Mesenchymal stem cell (in vitro differentiated cells and primary cell): ENCODE measurements around the gene MCOLN1.

ENCODE experiments used
- DNase-seq: peaks from one replicate; pipeline ENCODE4 v3.0.0-alpha.2; 2013
- H2AFZ ChIP-seq: one replicate; pipeline ENCODE4 v1.6.1; 2013; ENCODE audit warnings: low read depth, mild to moderate bottlenecking, control low read depth, inconsistent platforms, low read length, moderate library complexity
- H2AK5ac ChIP-seq: 2 replicates; pipeline ENCODE4 v1.6.1; 2013; ENCODE audit warnings: low read length, moderate library complexity, mild to moderate bottlenecking, inconsistent platforms; ENCODE audit not compliant: severe bottlenecking
- H2BK120ac ChIP-seq: one replicate; pipeline ENCODE4 v1.6.1; 2013; ENCODE audit warnings: low read depth, mild to moderate bottlenecking, inconsistent platforms, low read length, moderate library complexity
- H2BK12ac ChIP-seq, 2 experiments: one replicate each; pipeline ENCODE4 v1.6.1; 2013; ENCODE audit warnings: inconsistent platforms in 2 of 2, low read length in 2 of 2, mild to moderate bottlenecking in 2 of 2, moderate library complexity in 2 of 2, control low read depth in 1 of 2
- H2BK15ac ChIP-seq: one replicate; pipeline ENCODE4 v1.6.1; 2013; ENCODE audit warnings: mild to moderate bottlenecking, low read depth, inconsistent platforms; ENCODE audit not compliant: poor library complexity, severe bottlenecking
- H2BK5ac ChIP-seq: 2 replicates; pipeline ENCODE4 v1.6.1; 2013; ENCODE audit warnings: low read depth, mild to moderate bottlenecking, low read length, control low read depth, inconsistent platforms; ENCODE audit not compliant: poor library complexity, severe bottlenecking
- H3K14ac ChIP-seq, 2 experiments: one replicate each; pipeline ENCODE4 v1.6.1; 2013; ENCODE audit warnings: inconsistent platforms in 2 of 2, low read length in 2 of 2, control low read depth in 1 of 2, mild to moderate bottlenecking in 1 of 2, moderate library complexity in 1 of 2
- H3K18ac ChIP-seq, 2 experiments: one replicate each; pipeline ENCODE4 v1.6.1; 2013; ENCODE audit warnings: inconsistent platforms in 2 of 2, low read length in 2 of 2, control low read depth in 1 of 2, low read depth in 1 of 2, mild to moderate bottlenecking in 1 of 2
- H3K23ac ChIP-seq, 2 experiments: one replicate each; pipeline ENCODE4 v1.6.1; 2013; ENCODE audit warnings: inconsistent platforms in 2 of 2, low read length in 2 of 2, mild to moderate bottlenecking in 2 of 2, moderate library complexity in 2 of 2, control low read depth in 1 of 2
- H3K27ac ChIP-seq: 2 replicates; pipeline ENCODE4 v1.5.1; 2013; ENCODE audit warnings: mild to moderate bottlenecking, moderate library complexity, low read length, control low read depth, inconsistent platforms; ENCODE audit not compliant: poor library complexity, severe bottlenecking
- H3K27me3 ChIP-seq, 2 experiments: 2 replicates each; pipeline versions ENCODE4 v1.6.1 to v1.7.0; 2013; ENCODE audit warnings: low read length in 2 of 2, mild to moderate bottlenecking in 2 of 2, moderate library complexity in 2 of 2, control low read depth in 1 of 2, inconsistent platforms in 1 of 2; ENCODE audit not compliant: control insufficient read depth in 1 of 2, insufficient read depth in 1 of 2
- H3K36me3 ChIP-seq, 2 experiments: 2 replicates each; pipeline versions ENCODE4 v1.6.1 to v1.7.0; 2013; ENCODE audit warnings: low read length in 2 of 2, control low read depth in 1 of 2, inconsistent platforms in 1 of 2, low read depth in 1 of 2, mild to moderate bottlenecking in 1 of 2; ENCODE audit not compliant: insufficient read depth in 2 of 2, control insufficient read depth in 1 of 2
- H3K4ac ChIP-seq, 2 experiments: one replicate each; pipeline ENCODE4 v1.6.1; 2013; ENCODE audit warnings: inconsistent platforms in 2 of 2, low read length in 2 of 2, mild to moderate bottlenecking in 2 of 2, moderate library complexity in 2 of 2, control low read depth in 1 of 2, low read depth in 1 of 2
- H3K4me1 ChIP-seq: 2 replicates; pipeline ENCODE4 v1.6.1; 2013; ENCODE audit warnings: low read depth, low read length, control low read depth; ENCODE audit not compliant: control insufficient read depth, insufficient read depth
- H3K4me2 ChIP-seq: 2 replicates; pipeline ENCODE4 v1.6.1; 2013; ENCODE audit warnings: low read length, mild to moderate bottlenecking, inconsistent platforms; ENCODE audit not compliant: poor library complexity, severe bottlenecking
- H3K4me3 ChIP-seq, 2 experiments: 2 replicates each; pipeline versions ENCODE4 v1.5.1 to v1.7.0; 2013; ENCODE audit warnings: low read length in 2 of 2, mild to moderate bottlenecking in 2 of 2, control low read depth in 1 of 2, low read depth in 1 of 2; ENCODE audit not compliant: insufficient read depth in 1 of 2
- H3K79me1 ChIP-seq: replicated peaks from 2 replicates; pipeline ENCODE4 v1.6.1; 2013; ENCODE audit warnings: mild to moderate bottlenecking, control low read depth, low read length, inconsistent platforms; ENCODE audit not compliant: poor library complexity, severe bottlenecking
- H3K9ac ChIP-seq: 2 replicates; pipeline ENCODE4 v1.7.0; 2013; ENCODE audit warnings: mild to moderate bottlenecking, low read length, moderate library complexity
- H3K9me3 ChIP-seq: 2 replicates; pipeline ENCODE4 v1.7.0; 2013; ENCODE audit warnings: mild to moderate bottlenecking, low read length; ENCODE audit not compliant: control insufficient read depth
- H4K8ac ChIP-seq: one replicate; pipeline ENCODE4 v1.6.1; 2013; ENCODE audit warnings: inconsistent platforms, mild to moderate bottlenecking, low read length, moderate library complexity
- H4K91ac ChIP-seq: one replicate; pipeline ENCODE4 v1.6.1; 2013; ENCODE audit warnings: mild to moderate bottlenecking, low read length, inconsistent platforms
- WGBS: methylation state at CpG from one replicate; pipeline ENCODE4 v1.1.7; 2013; ENCODE audit warnings: mixed read lengths; 5-methylcytosine and 5-hydroxymethylcytosine counted together

Gene MCOLN1

GRCh38 chr19:7556696-7557315 is 34.4 kb downstream of the MCOLN1 start:
- H3K4me1 ChIP-seq: no peaks in the 10 kb centered on the region
- no peaks in the 10 kb centered on the region for H3K27me3 ChIP-seq
- H3K14ac ChIP-seq: no peak overlapping the region
- H3K27ac ChIP-seq: no peak overlapping the region
- H4K91ac ChIP-seq: no peak overlapping the region
- no peak overlapping the region for H2BK120ac ChIP-seq
- no peaks in the 10 kb centered on the region for H3K9me3 ChIP-seq
- H3K36me3 ChIP-seq: peaks cover 80 to 89% of the 10 kb centered on the region in 2 experiments
- H2BK5ac ChIP-seq: no peak overlapping the region
- no peak overlapping the region for H3K4me2 ChIP-seq
- H2BK12ac ChIP-seq: no peak overlapping the region
- H2AK5ac ChIP-seq: no peak overlapping the region
- H3K4me3 ChIP-seq: no peak overlapping the region
- 98% methylated on average over 54 of the region's 54 CpGs for WGBS
- H2BK15ac ChIP-seq: no peak overlapping the region
- H2AFZ ChIP-seq: no peak overlapping the region
- DNase-seq: no peak
- H3K9ac ChIP-seq: no peak overlapping the region
- H3K18ac ChIP-seq: no peak overlapping the region
- no peak overlapping the region for H3K4ac ChIP-seq
- H4K8ac ChIP-seq: no peak overlapping the region
- peaks cover 21% of the 10 kb centered on the region for H3K79me1 ChIP-seq
- H3K23ac ChIP-seq: no peak overlapping the region

GRCh38 chr19:7558667-7559066 is 36.2 kb downstream of the MCOLN1 start:
- WGBS: 90% methylated on average over 18 of the region's 18 CpGs
- Histone ChIP-seq H3K27me3 (no peaks in the 10 kb centered on the region), H2AK5ac (no peak overlapping the region)

GRCh38 chr19:7559102-7559501 is 36.7 kb downstream of the MCOLN1 start:
- no peak overlapping the region for H2BK120ac ChIP-seq
- no peaks in the 10 kb centered on the region for H3K27me3 ChIP-seq
- H4K8ac ChIP-seq: no peak overlapping the region
- H3K9ac ChIP-seq: no peak overlapping the region
- WGBS: 85% methylated on average over 4 of the region's 4 CpGs
- H4K91ac ChIP-seq: no peak overlapping the region
- H3K4me3 ChIP-seq: no peak overlapping the region
- H2AK5ac ChIP-seq: no peak overlapping the region
- no peak overlapping the region for H3K14ac ChIP-seq
- H2BK5ac ChIP-seq: no peak overlapping the region
- no peak overlapping the region for H3K23ac ChIP-seq
- no peak overlapping the region for H2BK12ac ChIP-seq
- no peak overlapping the region for H3K27ac ChIP-seq
- H3K36me3 ChIP-seq: peaks cover 71 to 83% of the 10 kb centered on the region in 2 experiments
- no peak overlapping the region for H3K18ac ChIP-seq
- no peaks in the 10 kb centered on the region for H3K4me1 ChIP-seq
- H3K4ac ChIP-seq: no peak overlapping the region
- H3K79me1 ChIP-seq: peaks cover 12% of the 10 kb centered on the region
- H2AFZ ChIP-seq: no peak overlapping the region
- no peak overlapping the region for H2BK15ac ChIP-seq
- no peak overlapping the region for H3K4me2 ChIP-seq
- no peak for DNase-seq
- H3K9me3 ChIP-seq: no peaks in the 10 kb centered on the region

More at GRCh38 chr19:7558667-7559066, 36.2 kb downstream of the MCOLN1 start:
- H3K9me3 ChIP-seq: no peaks in the 10 kb centered on the region
- no peak overlapping the region for H3K9ac ChIP-seq
- no peak overlapping the region for H4K8ac ChIP-seq
- no peak overlapping the region for H3K27ac ChIP-seq
- peaks cover 73 to 86% of the 10 kb centered on the region in 2 experiments for H3K36me3 ChIP-seq
- no peak for DNase-seq
- H3K4me1 ChIP-seq: no peaks in the 10 kb centered on the region
- H2BK120ac ChIP-seq: no peak overlapping the region
- H3K18ac ChIP-seq: no peak overlapping the region
- H3K4me3 ChIP-seq: no peak overlapping the region
- H3K23ac ChIP-seq: no peak overlapping the region
- H3K4ac ChIP-seq: no peak overlapping the region
- no peak overlapping the region for H3K4me2 ChIP-seq
- H2BK15ac ChIP-seq: no peak overlapping the region
- H2BK12ac ChIP-seq: no peak overlapping the region
- no peak overlapping the region for H3K14ac ChIP-seq
- peaks cover 14% of the 10 kb centered on the region for H3K79me1 ChIP-seq
- H2BK5ac ChIP-seq: no peak overlapping the region
- H4K91ac ChIP-seq: no peak overlapping the region
- no peak overlapping the region for H2AFZ ChIP-seq

GRCh38 chr19:7560255-7560654 is 37.8 kb downstream of the MCOLN1 start:
- 77% methylated on average over 1 of the region's 2 CpGs for WGBS
- no peak overlapping the region for H3K27ac ChIP-seq

More at GRCh38 chr19:7560255-7560654, 37.8 kb downstream of the MCOLN1 start:
- Histone ChIP-seq H2AFZ (no peak overlapping the region), H2BK15ac (no peak overlapping the region), H3K23ac (no peak overlapping the region), H2BK5ac (no peak overlapping the region), H3K4me3 (no peak overlapping the region), H3K79me1 (peaks cover 8% of the 10 kb centered on the region), H3K4me2 (no peak overlapping the region), H3K18ac (no peak overlapping the region), H3K4me1 (no peaks in the 10 kb centered on the region), H4K8ac (no peak overlapping the region), H3K9ac (no peak overlapping the region), H4K91ac (no peak overlapping the region), H3K4ac (no peak overlapping the region), H2AK5ac (no peak overlapping the region), H3K27me3 (no peaks in the 10 kb centered on the region), H3K9me3 (no peaks in the 10 kb centered on the region), H2BK120ac (no peak overlapping the region), H3K36me3 (peaks cover 65 to 77% of the 10 kb centered on the region in 2 experiments), H3K14ac (no peak overlapping the region), H2BK12ac (no peak overlapping the region)
- DNase-seq: no peak
